Stimulated activated CD8-positive, alpha-beta memory T cell treated with anti-CD3 and anti-CD28 coated beads, Interleukin-2, amount 100 ng/mL, for 48 hours (primary cell): ENCODE data around the gene PLCL1.
"Not testable (repeated sequence)": the region's sequence is repeated elsewhere in the genome, so short reads cannot be mapped to it uniquely, and the experiment has no call there.

Source experiments
- DNase-seq, 2 donors: peaks; one replicate each; pipeline ENCODE4 v3.0.0-alpha.2; 2020; ENCODE audit warnings: low read depth in 2 of 2

PLCL1 gene

DNA sequence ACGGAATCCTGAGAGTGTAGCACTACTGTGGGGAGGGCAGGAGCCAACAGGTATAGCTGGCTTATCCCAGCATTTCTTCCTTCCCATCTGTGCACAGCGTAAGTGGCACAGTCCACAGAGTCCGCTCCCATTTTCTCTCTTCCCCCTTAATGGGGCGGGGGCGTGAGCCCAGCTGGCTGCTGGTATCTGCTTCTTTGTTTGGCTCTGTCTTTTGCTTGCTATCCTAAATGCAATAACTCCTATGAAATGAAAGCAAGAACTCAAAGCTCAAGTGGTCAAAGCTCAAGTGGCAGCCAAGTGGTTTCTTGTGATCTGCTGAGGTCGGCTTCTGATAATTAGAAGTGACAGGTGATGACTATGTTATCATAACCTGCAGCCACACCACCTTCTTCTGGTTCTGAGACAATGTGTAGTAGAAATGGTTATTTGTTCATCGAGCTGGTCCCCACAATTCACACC, 192.7 kb downstream of the PLCL1 start:
- no peak for DNase-seq

GRCh38 chr2:197998702-197999101, 194.3 kb downstream of the PLCL1 start:
- DNase-seq, result no peak

DNA sequence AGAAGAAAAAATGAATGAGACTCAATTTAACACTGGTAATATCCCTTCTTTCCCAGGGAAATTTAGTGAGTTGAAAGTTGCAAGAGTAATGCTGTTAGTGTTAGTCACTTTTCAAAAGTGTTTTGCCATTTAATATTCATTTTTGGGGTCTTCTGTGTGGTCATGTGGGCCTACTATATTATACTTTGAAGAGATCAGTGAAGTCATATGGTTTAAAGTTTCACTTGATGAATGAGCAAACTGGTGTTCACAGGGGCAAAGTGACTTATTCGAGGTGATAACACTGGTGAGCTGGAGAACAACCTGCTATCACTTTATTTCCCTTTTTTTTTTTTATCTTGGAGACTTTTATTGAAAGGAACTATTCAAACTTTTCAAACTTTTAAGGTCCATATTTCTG, 196.0 kb downstream of the PLCL1 start:
- no peak for DNase-seq

- DNase-seq, result no peak
Measured at GRCh38 chr2:198004173-198004572, 199.8 kb downstream of the PLCL1 start.

GRCh38 chr2:198004921-198005829, 200.8 kb downstream of the PLCL1 start:
- DNase-seq, result no peak

DNA sequence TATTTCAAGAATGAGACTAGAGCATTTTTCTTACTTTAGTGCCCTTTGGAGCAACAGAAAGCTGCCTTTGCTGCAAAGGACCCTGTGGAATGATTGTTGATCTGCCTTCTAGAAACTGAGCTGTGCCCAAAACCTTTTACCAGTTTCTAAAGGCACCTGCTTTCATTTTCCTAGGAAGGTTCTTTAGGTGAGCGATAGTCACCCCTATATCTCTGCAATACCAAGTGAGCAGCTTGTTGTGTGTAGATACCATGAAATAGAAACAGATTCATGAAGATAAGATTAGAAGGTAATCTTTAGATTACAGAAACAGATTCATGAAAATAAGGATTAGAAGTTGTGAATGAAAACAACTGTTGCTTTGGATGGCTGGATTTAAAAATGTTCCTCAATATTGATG, 202.3 kb downstream of the PLCL1 start:
- DNase-seq, result no peak

- DNase-seq, result no peak
Measured at GRCh38 chr2:198008230-198008629, 203.8 kb downstream of the PLCL1 start.

- no peak for DNase-seq
Measured at GRCh38 chr2:198012025-198012424, 207.6 kb downstream of the PLCL1 start.

GRCh38 chr2:198016243-198016642, 211.8 kb downstream of the PLCL1 start:
- no peak for DNase-seq

GRCh38 chr2:198017068-198017467, 212.7 kb downstream of the PLCL1 start:
- DNase-seq, result no peak

DNA sequence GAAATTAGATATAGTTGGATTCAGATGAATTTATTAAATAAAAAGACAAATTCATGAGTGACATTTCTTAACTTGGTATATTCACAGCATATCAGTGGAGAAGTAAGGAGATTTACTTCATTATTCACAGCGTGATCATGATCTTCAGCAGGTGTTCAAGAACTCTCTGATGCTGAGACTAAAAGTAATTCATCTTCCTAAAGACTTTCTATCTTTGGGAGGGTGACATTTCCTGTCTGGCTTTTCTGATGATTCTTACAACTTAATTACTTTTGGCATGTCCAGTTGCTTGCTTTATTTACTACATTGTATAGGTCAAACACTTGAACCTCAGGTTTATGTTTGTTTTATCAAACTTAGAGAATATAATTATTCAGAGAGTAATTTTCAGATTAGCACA, 224.6 kb downstream of the PLCL1 start:
- no peak for DNase-seq

DNA sequence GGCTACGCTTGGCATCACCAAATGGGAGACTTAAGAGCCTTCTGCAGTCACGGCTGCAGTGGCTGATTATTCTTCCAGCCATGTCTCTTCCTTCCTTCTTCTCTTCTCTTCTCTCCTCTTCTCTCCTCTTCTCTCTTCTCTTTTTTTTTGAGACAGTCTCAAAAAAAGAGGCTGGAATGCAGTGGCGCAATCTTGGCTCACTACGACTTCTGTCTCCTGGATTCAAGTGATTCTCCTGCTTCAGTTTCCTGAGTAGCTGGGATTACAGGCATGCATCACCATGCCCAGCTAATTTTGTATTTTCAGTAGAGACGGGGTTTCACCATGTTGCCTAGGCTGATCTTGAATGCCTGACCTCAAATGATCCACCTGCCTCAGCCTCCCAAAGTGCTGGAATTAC, 225.2 kb downstream of the PLCL1 start:
- DNase-seq, result not testable (repeated sequence)

- no peak for DNase-seq
Measured at GRCh38 chr2:198033626-198034025, 229.2 kb downstream of the PLCL1 start.

DNA sequence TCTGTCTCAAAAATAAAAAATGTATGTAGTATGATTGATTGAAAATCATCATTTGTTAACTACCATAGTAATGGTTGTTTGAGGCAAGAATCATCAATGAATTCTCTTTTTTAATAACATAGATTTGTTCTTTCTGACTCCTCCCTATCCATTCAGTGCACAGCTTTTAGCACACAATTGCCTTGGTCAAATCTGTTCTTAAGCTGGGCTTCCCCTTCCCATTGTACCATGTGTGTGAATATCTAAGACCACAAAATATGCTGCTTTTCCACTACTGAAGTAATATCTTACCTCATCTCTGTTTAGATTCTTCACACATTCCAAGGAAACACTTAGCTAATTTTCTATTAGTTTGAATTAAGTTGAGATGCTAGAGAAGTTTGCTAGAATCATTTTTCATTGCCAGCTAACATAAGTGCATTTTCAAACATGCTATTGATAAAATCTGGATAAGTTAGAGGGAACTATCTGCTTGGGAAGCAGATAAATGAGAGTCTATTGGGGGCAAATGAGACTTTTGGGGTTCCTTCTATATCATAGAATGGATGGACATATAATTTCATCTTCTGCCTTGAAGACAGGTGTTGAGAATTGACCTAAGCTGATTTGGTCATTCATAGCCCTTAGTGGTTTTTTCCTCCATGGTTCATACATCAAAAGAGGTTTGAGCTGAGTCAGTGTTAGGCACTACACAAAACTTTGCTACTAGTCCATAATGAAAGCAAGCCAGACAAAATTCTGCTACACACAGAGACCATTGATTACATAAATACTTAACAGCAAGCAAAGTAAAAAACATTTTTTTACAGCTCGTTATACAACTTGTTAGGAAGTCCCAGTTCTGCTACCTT, 231.9 kb downstream of the PLCL1 start:
- DNase-seq, result no peak

DNA sequence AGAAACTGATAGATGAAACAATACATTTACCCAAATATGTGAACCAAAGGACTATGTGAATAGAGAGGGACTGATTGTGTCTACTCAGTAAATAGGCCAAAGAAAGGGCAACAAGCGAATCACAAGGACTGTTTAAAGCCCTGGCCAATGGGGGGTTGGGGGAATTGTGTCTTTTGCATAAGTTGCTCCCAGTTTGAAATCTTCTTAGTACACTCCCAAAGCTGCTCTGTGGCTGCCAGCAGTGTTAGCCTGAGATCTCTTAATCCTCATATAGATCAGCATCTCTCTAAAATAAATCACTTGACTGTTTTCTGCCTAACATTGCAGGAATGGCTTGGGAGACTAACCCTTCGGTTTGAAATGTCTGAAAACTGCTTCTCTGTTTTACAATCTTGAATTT, 236.4 kb downstream of the PLCL1 start:
- no peak for DNase-seq

DNA sequence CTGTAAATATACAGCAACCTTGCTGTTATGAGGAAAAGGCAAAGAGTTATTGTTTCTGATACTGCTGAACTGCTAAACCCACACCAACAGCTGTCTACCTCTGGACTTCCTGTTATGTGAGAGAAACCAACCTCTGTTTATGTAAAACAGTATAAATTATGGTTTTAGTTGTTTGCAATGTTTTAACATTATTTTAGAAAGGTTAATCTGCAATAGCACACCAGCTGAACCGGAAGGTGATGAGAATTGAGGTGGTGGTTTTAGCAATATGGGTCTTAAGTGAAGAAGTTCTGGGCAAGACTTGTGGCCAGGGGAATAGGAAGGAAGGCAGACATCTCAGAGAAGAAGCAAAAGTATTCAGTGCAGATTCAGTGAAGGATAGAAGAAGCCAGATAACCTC, 237.8 kb downstream of the PLCL1 start:
- DNase-seq, result no peak

GRCh38 chr2:198044777-198045176, 240.4 kb downstream of the PLCL1 start:
- no peak for DNase-seq

GRCh38 chr2:198045227-198045626, 240.8 kb downstream of the PLCL1 start:
- DNase-seq, result no peak

DNA sequence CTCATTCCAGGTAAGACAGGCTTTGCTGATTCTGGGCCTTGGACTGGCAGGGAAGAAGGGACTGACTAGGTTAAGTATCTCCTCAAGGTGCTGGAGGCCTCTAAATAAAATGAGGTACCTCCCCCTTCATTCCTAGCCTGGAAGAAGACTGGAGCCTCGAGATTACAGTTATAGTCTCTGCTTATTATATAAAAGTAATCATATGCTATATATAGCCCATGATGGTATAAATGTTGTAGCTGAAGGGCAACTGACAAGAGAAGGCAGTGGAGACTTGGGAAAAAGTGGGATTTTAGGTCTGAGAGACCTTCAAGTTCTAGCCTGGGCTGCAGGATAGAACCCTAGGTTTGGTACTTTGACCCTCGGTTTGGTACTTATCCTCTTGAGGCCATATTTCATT, 248.3 kb downstream of the PLCL1 start:
- DNase-seq, result no peak

GRCh38 chr2:198053148-198053547, 248.8 kb downstream of the PLCL1 start:
- DNase-seq, result no peak

DNA sequence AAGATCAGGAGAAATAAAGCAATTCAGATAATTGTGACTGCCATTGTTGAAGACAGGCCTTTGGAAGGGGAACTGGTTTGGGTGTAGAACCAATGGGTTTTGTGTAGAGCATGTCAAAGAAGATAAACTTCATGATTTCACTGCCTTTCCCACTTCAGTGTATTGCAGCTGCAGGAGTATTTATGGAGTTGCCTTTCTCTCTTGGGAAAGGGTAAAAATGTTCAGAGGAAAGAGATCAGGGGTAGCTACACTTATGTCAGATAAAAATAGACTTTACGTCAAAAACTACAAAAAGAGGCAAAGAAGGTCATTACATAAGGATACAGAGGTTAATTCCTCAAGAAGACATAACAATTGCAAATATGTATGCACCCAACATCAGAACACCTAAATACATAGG, 249.4 kb downstream of the PLCL1 start:
- no peak for DNase-seq

DNA sequence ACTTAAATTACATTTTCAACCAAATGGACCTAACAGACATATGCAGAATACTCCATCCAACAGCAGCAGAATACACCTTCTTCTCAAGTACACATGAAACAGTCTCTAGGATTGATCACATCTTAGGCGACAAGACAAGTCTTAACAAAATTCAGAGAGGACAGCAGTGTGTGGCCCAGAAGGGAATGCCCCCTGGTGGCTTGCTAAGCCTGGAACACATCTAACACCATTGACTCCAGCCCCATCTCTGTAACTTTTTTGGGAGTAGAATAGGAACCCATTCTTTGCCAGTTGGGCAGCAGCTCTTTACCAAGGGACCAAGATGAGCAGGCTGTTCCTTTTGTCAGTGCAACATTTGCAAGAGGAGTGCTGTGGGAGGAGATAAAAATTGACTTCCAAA, 249.9 kb downstream of the PLCL1 start:
- DNase-seq, result peak; percentile 5 to 8

- DNase-seq, result no peak
Measured at GRCh38 chr2:198055716-198056115, 251.3 kb downstream of the PLCL1 start.
